ENCODE results near the gene UMODL1.

DNA sequence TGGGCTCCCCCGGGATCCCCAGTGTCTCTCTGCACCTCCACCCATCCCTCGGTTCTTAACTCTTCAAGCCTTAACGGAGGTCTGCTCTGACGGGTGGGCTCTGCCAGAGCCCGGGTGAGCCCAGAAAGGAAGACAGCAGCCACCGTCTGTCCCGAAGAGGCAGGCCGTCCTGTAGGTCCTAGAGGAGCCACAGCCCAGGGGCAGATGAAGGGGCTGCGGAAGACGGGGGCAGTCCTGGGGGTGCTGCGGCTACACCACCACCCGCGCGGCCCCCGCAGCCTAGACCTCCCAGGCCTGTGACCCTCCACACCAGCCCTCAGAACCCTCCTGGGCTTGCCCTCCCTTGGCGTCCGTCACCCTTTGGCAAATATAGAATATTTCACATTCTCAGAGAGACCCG is 71.0 kb downstream of the UMODL1 start:
- TF ChIP-seq, protein P1, sequence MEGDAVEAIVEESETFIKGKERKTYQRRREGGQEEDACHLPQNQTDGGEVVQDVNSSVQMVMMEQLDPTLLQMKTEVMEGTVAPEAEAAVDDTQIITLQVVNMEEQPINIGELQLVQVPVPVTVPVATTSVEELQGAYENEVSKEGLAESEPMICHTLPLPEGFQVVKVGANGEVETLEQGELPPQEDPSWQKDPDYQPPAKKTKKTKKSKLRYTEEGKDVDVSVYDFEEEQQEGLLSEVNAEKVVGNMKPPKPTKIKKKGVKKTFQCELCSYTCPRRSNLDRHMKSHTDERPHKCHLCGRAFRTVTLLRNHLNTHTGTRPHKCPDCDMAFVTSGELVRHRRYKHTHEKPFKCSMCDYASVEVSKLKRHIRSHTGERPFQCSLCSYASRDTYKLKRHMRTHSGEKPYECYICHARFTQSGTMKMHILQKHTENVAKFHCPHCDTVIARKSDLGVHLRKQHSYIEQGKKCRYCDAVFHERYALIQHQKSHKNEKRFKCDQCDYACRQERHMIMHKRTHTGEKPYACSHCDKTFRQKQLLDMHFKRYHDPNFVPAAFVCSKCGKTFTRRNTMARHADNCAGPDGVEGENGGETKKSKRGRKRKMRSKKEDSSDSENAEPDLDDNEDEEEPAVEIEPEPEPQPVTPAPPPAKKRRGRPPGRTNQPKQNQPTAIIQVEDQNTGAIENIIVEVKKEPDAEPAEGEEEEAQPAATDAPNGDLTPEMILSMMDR (IDR thresholded peaks at IDR 0.05): no peak
- no peak for TF ChIP-seq POLR2A (IDR thresholded peaks at IDR 0.05)
- TF ChIP-seq POLR2AphosphoS5 (IDR thresholded peaks at IDR 0.05): no peak
- TF ChIP-seq EP300 (IDR thresholded peaks at IDR 0.05): no peak

Measured in suprapubic skin (tissue), 4 donors.